Jurkat, Clone E6-1 (cell line): ENCODE measurements around the gene CHPT1.
"Not testable (repeated sequence)": the region's sequence is repeated elsewhere in the genome, so short reads cannot be mapped to it uniquely, and the experiment has no call there.

ENCODE experiments used
- DNase-seq: peaks from one replicate; pipeline ENCODE4 v3.0.0-alpha.2; 2011; ENCODE audit warnings: low read depth, low spot score
- H3K4me3 ChIP-seq: 2 replicates; pipeline ENCODE4 v1.5.1; 2011; ENCODE audit warnings: mild to moderate bottlenecking, low read length, control low read depth, moderate library complexity

The CHPT1 gene

GRCh38 chr12:101680240-101680639 lies 17.2 kb upstream of the CHPT1 start:
- DNase-seq = no peak
- H3K4me3 ChIP-seq = no peak overlapping the region

GRCh38 chr12:101680647-101681046 lies 16.8 kb upstream of the CHPT1 start:
- DNase-seq = no peak
- H3K4me3 ChIP-seq = no peak overlapping the region

- not testable (repeated sequence) for DNase-seq, H3K4me3 ChIP-seq
These were observed 15.8 kb upstream of the CHPT1 start for GRCh38 chr12:101681627-101682026.

GRCh38 chr12:101685092-101685491 lies 12.3 kb upstream of the CHPT1 start:
- no peak overlapping the region for H3K4me3 ChIP-seq
- DNase-seq = no peak

GRCh38 chr12:101686176-101686575 lies 11.3 kb upstream of the CHPT1 start:
- H3K4me3 ChIP-seq = no peak overlapping the region
- DNase-seq = no peak

- no peak for DNase-seq
- no peak overlapping the region for H3K4me3 ChIP-seq
These were observed 6.8 kb upstream of the CHPT1 start for GRCh38 chr12:101690544-101691098.

GRCh38 chr12:101691503-101692096 lies 5.8 kb upstream of the CHPT1 start:
- no peak for DNase-seq
- H3K4me3 ChIP-seq = no peak overlapping the region

- H3K4me3 ChIP-seq = no peak overlapping the region
- DNase-seq = no peak
These were observed 3.1 kb upstream of the CHPT1 start for GRCh38 chr12:101694297-101694848.

- DNase-seq = no peak
- H3K4me3 ChIP-seq = no peak overlapping the region
These were observed 2.5 kb upstream of the CHPT1 start for GRCh38 chr12:101694986-101695385.

- no peak overlapping the region for H3K4me3 ChIP-seq
These were observed 1.7 kb upstream of the CHPT1 start for GRCh38 chr12:101695706-101696105.

GRCh38 chr12:101696251-101697196 lies 916 bp upstream of the CHPT1 start:
- peak overlapping the region; percentile 76 for H3K4me3 ChIP-seq
- DNase-seq = no peak

More at GRCh38 chr12:101695706-101696105, 1.7 kb upstream of the CHPT1 start:
- DNase-seq = no peak

GRCh38 chr12:101697930-101698799 lies 725 bp downstream of the CHPT1 start:
- no peak for DNase-seq
- peak overlapping the region; percentile 76 for H3K4me3 ChIP-seq

- no peak overlapping the region for H3K4me3 ChIP-seq
- DNase-seq = no peak
These were observed 1.4 kb downstream of the CHPT1 start for GRCh38 chr12:101698800-101699347.

GRCh38 chr12:101700299-101700820 lies 2.9 kb downstream of the CHPT1 start:
- H3K4me3 ChIP-seq = no peak overlapping the region
- no peak for DNase-seq

- no peak overlapping the region for H3K4me3 ChIP-seq
- no peak for DNase-seq
These were observed 6.0 kb downstream of the CHPT1 start for GRCh38 chr12:101703487-101703886.

- no peak for DNase-seq
- H3K4me3 ChIP-seq = no peak overlapping the region
These were observed 9.0 kb downstream of the CHPT1 start for GRCh38 chr12:101706403-101706802.

- DNase-seq = no peak
- H3K4me3 ChIP-seq = no peak overlapping the region
These were observed 9.8 kb downstream of the CHPT1 start for GRCh38 chr12:101707131-101707782.

GRCh38 chr12:101710288-101710687 lies 12.8 kb downstream of the CHPT1 start:
- no peak overlapping the region for H3K4me3 ChIP-seq
- no peak for DNase-seq
